Tibial artery (tissue), 4 donors: ENCODE measurements around the gene OR10K1.

Source experiments
- DNase-seq, 2 donors: peaks; one replicate each; pipeline ENCODE4 v3.0.0-alpha.2; 2019
- H3K27ac ChIP-seq, 2 donors: fragments of 200-600 bp; sonication (generic) in 1 of 2; 1 replicate in 1 of 2; 2 replicates in 1 of 2; pipeline ENCODE4 v1.5.1; 2018 to 2019; ENCODE audit warnings: mild to moderate bottlenecking in 1 of 2
- H3K27me3 ChIP-seq, 2 donors: fragments of 200-600 bp; sonication (generic) in 1 of 2; one replicate each; pipeline versions ENCODE4 v1.5.1 to v1.6.0; 2016 to 2019
- H3K36me3 ChIP-seq, 3 donors: fragments of 200-600 bp; sonication (generic) in 2 of 3; one replicate each; pipeline ENCODE4 v1.5.1; 2016 to 2019; ENCODE audit warnings: mild to moderate bottlenecking in 2 of 3
- H3K4me1 ChIP-seq, 4 donors: fragments of 200-600 bp; sonication (generic) in 2 of 4; 1 replicate in 3 of 4; 2 replicates in 1 of 4; pipeline ENCODE4 v1.5.1; 2016 to 2019
- H3K4me3 ChIP-seq, 2 donors: fragments of 200-600 bp; sonication (generic) in 1 of 2; 1 replicate in 1 of 2; 2 replicates in 1 of 2; pipeline ENCODE4 v1.5.1; 2018 to 2019; ENCODE audit warnings: mild to moderate bottlenecking in 2 of 2
- H3K9me3 ChIP-seq, 3 donors: fragments of 200-600 bp; sonication (generic) in 1 of 3; one replicate each; pipeline ENCODE4 v1.5.1; 2016 to 2019
- CTCF ChIP-seq, 2 experiments: fragments of 200-600 bp in 1 of 2; fragments of 450-650 bp in 1 of 2; IDR thresholded peaks; one replicate each; pipeline ENCODE4 v1.5.1; 2017 to 2019; ENCODE audit warnings: antibody characterized with exemption in 2 of 2, mild to moderate bottlenecking in 1 of 2, moderate library complexity in 1 of 2
- intact Hi-C: fragments of 100-400 bp; cut with DNase I; formaldehyde crosslinking; loops from one replicate; pipeline ENCODE4 v1.15.0; 2023; ENCODE audit warnings: low total_unique reads

Gene OR10K1

GRCh38 chr1:158461534-158461933 lies at the start of gene OR10K1:
OR10K1 (plus strand) TSS chr1:158461834; CDS start chr1:158465562, 3,728 bp downstream.
- H3K27me3 ChIP-seq: no peaks in the 10 kb centered on the region
- intact Hi-C loops: no loop called here
- no peaks in the 10 kb centered on the region for H3K36me3 ChIP-seq
- no peak for TF ChIP-seq CTCF (IDR thresholded peaks at IDR 0.05)
- H3K9me3 ChIP-seq: no peaks in the 10 kb centered on the region
- no peaks in the 10 kb centered on the region for H3K4me1 ChIP-seq
- H3K4me3 ChIP-seq: no peak within 1 kb of the TSS
- no peak for DNase-seq
- H3K27ac ChIP-seq: no peak within 1 kb of the TSS

- Histone ChIP-seq H3K27me3 (no peaks in the 10 kb centered on the region), H3K4me3 (no peak overlapping the region), H3K4me1 (no peaks in the 10 kb centered on the region), H3K27ac (no peak overlapping the region), H3K9me3 (no peaks in the 10 kb centered on the region), H3K36me3 (no peaks in the 10 kb centered on the region)
- no peak for TF ChIP-seq CTCF (IDR thresholded peaks at IDR 0.05)
- no peak for DNase-seq
- intact Hi-C loops: no loop called here
These were observed 46.8 kb upstream of the OR10K1 start for GRCh38 chr1:158414651-158415345.

- no peak for TF ChIP-seq CTCF (IDR thresholded peaks at IDR 0.05)
- Histone ChIP-seq H3K4me1 (no peaks in the 10 kb centered on the region), H3K9me3 (no peaks in the 10 kb centered on the region), H3K27ac (no peak overlapping the region), H3K4me3 (no peak overlapping the region), H3K27me3 (no peaks in the 10 kb centered on the region), H3K36me3 (no peaks in the 10 kb centered on the region)
- no peak for DNase-seq
- intact Hi-C loops: no loop called here
These were observed 44.0 kb upstream of the OR10K1 start for GRCh38 chr1:158417586-158417985.

- Histone ChIP-seq H3K36me3 (no peaks in the 10 kb centered on the region), H3K27ac (no peak overlapping the region), H3K27me3 (no peaks in the 10 kb centered on the region), H3K4me3 (no peak overlapping the region), H3K4me1 (no peaks in the 10 kb centered on the region), H3K9me3 (no peaks in the 10 kb centered on the region)
- DNase-seq: no peak
- intact Hi-C loops: no loop called here
- no peak for TF ChIP-seq CTCF (IDR thresholded peaks at IDR 0.05)
These were observed 39.4 kb upstream of the OR10K1 start for GRCh38 chr1:158422212-158422611.

GRCh38 chr1:158425027-158425426 lies 36.6 kb upstream of the OR10K1 start:
- no peaks in the 10 kb centered on the region for H3K36me3 ChIP-seq
- H3K9me3 ChIP-seq: peaks cover 0 to 5% (median 0%) of the 10 kb centered on the region in 3 donors
- H3K4me1 ChIP-seq: no peaks in the 10 kb centered on the region
- H3K27ac ChIP-seq: no peak overlapping the region
- H3K27me3 ChIP-seq: no peaks in the 10 kb centered on the region
- H3K4me3 ChIP-seq: no peak overlapping the region
- no peak for TF ChIP-seq CTCF (IDR thresholded peaks at IDR 0.05)
- no peak for DNase-seq
- intact Hi-C loops: no loop called here
